GM12878 (cell line): ENCODE data around the gene ZNF554. TPM values are rescaled to one million over a fixed set of nuclear protein-coding genes. Genes with fewer than 3 reads are reported as not detected.

Experiments
- ATF7 ChIP-seq: fragments of 450-650 bp; IDR thresholded peaks from 2 replicates; pipeline ENCODE4 v1.6.1; 2016; ENCODE audit warnings: low read depth, mild to moderate bottlenecking
- BACH1 ChIP-seq: fragments of 450-650 bp; IDR thresholded peaks from 2 replicates; pipeline ENCODE4 v1.6.1; 2017; ENCODE audit warnings: mild to moderate bottlenecking, borderline replicate concordance
- CBX5 ChIP-seq: sonication (generic); IDR thresholded peaks from 2 replicates; pipeline ENCODE4 v1.6.1; 2016; ENCODE audit warnings: low read depth, moderate library complexity, mild to moderate bottlenecking, inconsistent platforms
- CHD2 ChIP-seq: IDR thresholded peaks from 2 replicates; pipeline ENCODE4 v1.6.1; 2011; ENCODE audit warnings: low read depth, low read length, improper control_type of control experiment, borderline replicate concordance
- CREB1 ChIP-seq: IDR thresholded peaks from 2 replicates; pipeline ENCODE4 v1.6.1; 2012; ENCODE audit warnings: low read depth, mild to moderate bottlenecking, inconsistent platforms
- ETV6 ChIP-seq, 2 experiments: fragments of 450-650 bp in 1 of 2; IDR thresholded peaks in 1 of 2; conservative IDR thresholded peaks in 1 of 2; 2 replicates each; pipeline ENCODE4 v1.6.1; 2014; ENCODE audit warnings: antibody characterized with exemption in 1 of 2, borderline replicate concordance in 1 of 2, low read depth in 1 of 2, mild to moderate bottlenecking in 1 of 2, moderate library complexity in 1 of 2
- FOS ChIP-seq: IDR thresholded peaks from 3 replicates; pipeline ENCODE4 v1.6.1; 2011; ENCODE audit warnings: borderline replicate concordance; ENCODE audit not compliant: insufficient read length; ENCODE audit errors: extremely low read depth
- GATAD2B ChIP-seq: fragments of 450-650 bp; conservative IDR thresholded peaks from 2 replicates; pipeline ENCODE4 v1.6.1; 2017; ENCODE audit warnings: low read depth, mild to moderate bottlenecking, moderate library complexity
- HCFC1 ChIP-seq: fragments of 150-350 bp; IDR thresholded peaks from 2 replicates; pipeline ENCODE4 v1.6.1; 2014; ENCODE audit warnings: low read length
- IKZF1 ChIP-seq: fragments of 450-650 bp; conservative IDR thresholded peaks from 2 replicates; pipeline ENCODE4 v1.6.1; 2017; ENCODE audit warnings: antibody characterized with exemption, mild to moderate bottlenecking
- JUND ChIP-seq: IDR thresholded peaks from 2 replicates; pipeline ENCODE4 v1.6.1; 2012; ENCODE audit warnings: low read depth, mild to moderate bottlenecking, low read length, improper control_type of control experiment, moderate library complexity
- KLF5 ChIP-seq: fragments of 450-650 bp; IDR thresholded peaks from 2 replicates; pipeline ENCODE4 v1.6.1; 2014; ENCODE audit warnings: mild to moderate bottlenecking; ENCODE audit not compliant: partially characterized antibody
- LARP7 ChIP-seq: fragments of 450-650 bp; IDR thresholded peaks from 2 replicates; pipeline ENCODE4 v1.6.1; 2017; ENCODE audit warnings: mild to moderate bottlenecking
- NFYA ChIP-seq: IDR thresholded peaks from 2 replicates; pipeline ENCODE4 v1.6.1; 2011; ENCODE audit warnings: low read depth, mild to moderate bottlenecking, low read length, improper control_type of control experiment, borderline replicate concordance
- RELA ChIP-seq: fragments of 450-650 bp; IDR thresholded peaks from 2 replicates; pipeline ENCODE4 v1.8.0; 2014; ENCODE audit warnings: borderline replicate concordance; ENCODE audit not compliant: partially characterized antibody
- RUNX3 ChIP-seq: IDR thresholded peaks from 2 replicates; pipeline ENCODE4 v1.6.1; 2012; ENCODE audit warnings: low read length, inconsistent platforms
- SMARCA5 ChIP-seq: fragments of 450-650 bp; IDR thresholded peaks from 2 replicates; pipeline ENCODE4 v1.6.1; 2017; ENCODE audit warnings: mild to moderate bottlenecking
- SP1 ChIP-seq: IDR thresholded peaks from one replicate; pipeline ENCODE4 v1.6.1; 2011; ENCODE audit warnings: low read depth, low read length
- TAF1 ChIP-seq: IDR thresholded peaks from 2 replicates; pipeline ENCODE4 v1.6.1; 2011; ENCODE audit warnings: mild to moderate bottlenecking, low read depth, low read length, borderline replicate concordance
- YY1 ChIP-seq: IDR thresholded peaks from 2 replicates; pipeline ENCODE4 v1.6.1; 2011; ENCODE audit warnings: low read depth, mild to moderate bottlenecking, low read length
- polyA plus RNA-seq, 11 experiments: library from polyadenylated mRNA; depleted of rRNA in 4 of 11; unstranded in 6 of 11; stranded (reverse) in 5 of 11; fragments of >200 nt; fragmentation: Nextera tagmentation in 4 of 11; fragmentation: Illumina TruSeq in 1 of 11; extraction: Ambion mirVana in 4 of 11; extraction: Trizol in 1 of 11; gene quantifications; 1 replicate in 1 of 11; 2 replicates in 10 of 11; pipeline versions ENCODE4 v1.2.1 to v1.2.3, GENCODE V29; 2011 to 2016; ENCODE audit warnings: inconsistent platforms in 2 of 11, missing spikeins in 2 of 11, low read depth in 1 of 11
- total RNA-seq, 4 experiments: library from RNA; depleted of rRNA in 3 of 4; stranded (reverse); fragments of >200 nt in 3 of 4; fragmentation: Illumina TruSeq in 1 of 4; extraction: Trizol in 1 of 4; gene quantifications; 2 replicates each; pipeline versions ENCODE4 v1.2.1 to v1.2.3, GENCODE V29; 2013 to 2021
- TF ChIP-seq, protein P1 (sequence below), 3 experiments: IDR thresholded peaks in 2 of 3; conservative IDR thresholded peaks in 1 of 3; 2 replicates each; pipeline ENCODE4 v1.5.1; 2011; ENCODE audit warnings: low read depth in 3 of 3, low read length in 3 of 3, mild to moderate bottlenecking in 3 of 3, control low read depth in 2 of 3, moderate library complexity in 2 of 3, inconsistent platforms in 1 of 3, mixed read lengths in 1 of 3; ENCODE audit not compliant: control insufficient read depth in 2 of 3, insufficient read depth in 1 of 3; ENCODE audit errors: extremely low read depth in 1 of 3
- TF ChIP-seq, protein P2 (sequence below): IDR thresholded peaks from 2 replicates; pipeline ENCODE4 v1.6.1; 2011; ENCODE audit warnings: mild to moderate bottlenecking, low read depth, low read length, moderate library complexity; ENCODE audit not compliant: insufficient replicate concordance
- TF ChIP-seq, protein P3 (sequence below): fragments of 450-650 bp; IDR thresholded peaks from 2 replicates; pipeline ENCODE4 v1.6.1; 2017; ENCODE audit warnings: mild to moderate bottlenecking, moderate library complexity

Gene ZNF554
- total and polyA plus RNA-seq, 10 of the 15 experiments (the other 5 are each of a cell fraction or from before 2014, with no cell fraction given): 0.19 to 2.1 (median 1.4) TPM

DNA sequence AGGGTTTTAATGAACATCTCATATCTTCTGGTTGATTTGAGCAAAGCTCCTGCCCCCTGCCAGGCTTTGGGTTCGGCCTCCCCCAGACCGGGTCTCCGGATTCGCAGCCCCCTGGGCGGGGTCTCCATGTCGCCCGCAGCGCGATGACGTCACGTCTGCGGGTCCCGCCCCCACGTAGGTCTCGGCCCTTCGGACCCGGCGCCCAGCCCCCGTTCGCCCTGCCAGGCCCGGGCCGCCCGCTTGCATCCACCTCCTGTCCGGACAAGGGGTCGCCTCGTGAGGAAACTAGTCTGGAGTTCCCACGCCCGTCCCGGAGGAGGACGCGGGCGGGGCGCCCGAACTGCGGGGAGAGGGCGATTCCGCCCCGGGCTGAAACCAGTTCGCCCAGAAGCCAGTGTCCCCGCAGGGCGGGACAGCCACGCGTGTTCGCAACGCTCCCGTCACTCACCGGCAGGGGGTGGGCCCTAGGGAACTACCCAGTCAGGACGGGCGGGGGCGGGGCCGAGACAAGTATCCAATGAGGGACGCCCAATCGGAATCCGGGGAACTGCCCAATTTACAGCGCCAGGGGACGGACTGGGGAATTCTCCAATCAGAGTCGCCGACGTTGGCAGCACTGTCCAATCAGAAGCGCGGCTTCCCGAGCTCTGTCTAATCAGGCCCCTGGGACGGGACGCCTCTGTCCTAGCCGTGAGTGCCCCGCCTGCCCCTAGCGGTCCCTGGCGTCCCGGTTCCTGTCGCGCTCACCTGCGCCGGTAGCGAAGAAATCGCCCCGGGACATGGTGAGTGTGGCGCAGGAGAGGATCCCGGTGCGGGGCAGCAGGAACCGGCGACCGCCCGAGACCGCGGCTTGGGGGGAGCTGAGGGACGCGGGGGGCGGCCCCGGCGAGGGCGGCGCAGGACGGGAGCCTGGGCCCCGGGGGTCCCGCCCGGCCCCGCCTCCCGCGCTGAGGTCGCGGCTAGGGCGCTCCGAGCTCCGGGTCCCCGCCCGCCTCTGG, 21.4 kb downstream of the ZNF554 start, which contains the start of gene ZNF555 (continued):
- TF ChIP-seq, protein P1, sequence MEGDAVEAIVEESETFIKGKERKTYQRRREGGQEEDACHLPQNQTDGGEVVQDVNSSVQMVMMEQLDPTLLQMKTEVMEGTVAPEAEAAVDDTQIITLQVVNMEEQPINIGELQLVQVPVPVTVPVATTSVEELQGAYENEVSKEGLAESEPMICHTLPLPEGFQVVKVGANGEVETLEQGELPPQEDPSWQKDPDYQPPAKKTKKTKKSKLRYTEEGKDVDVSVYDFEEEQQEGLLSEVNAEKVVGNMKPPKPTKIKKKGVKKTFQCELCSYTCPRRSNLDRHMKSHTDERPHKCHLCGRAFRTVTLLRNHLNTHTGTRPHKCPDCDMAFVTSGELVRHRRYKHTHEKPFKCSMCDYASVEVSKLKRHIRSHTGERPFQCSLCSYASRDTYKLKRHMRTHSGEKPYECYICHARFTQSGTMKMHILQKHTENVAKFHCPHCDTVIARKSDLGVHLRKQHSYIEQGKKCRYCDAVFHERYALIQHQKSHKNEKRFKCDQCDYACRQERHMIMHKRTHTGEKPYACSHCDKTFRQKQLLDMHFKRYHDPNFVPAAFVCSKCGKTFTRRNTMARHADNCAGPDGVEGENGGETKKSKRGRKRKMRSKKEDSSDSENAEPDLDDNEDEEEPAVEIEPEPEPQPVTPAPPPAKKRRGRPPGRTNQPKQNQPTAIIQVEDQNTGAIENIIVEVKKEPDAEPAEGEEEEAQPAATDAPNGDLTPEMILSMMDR (IDR thresholded peaks at IDR 0.05 in 2 of 3, conservative IDR thresholded peaks at IDR 0.05 in 1 of 3; ENCODE audit: control insufficient read depth in 2 of 3, extremely low read depth in 1 of 3, insufficient read depth in 1 of 3, low read depth in 3 of 3, low read length in 3 of 3): peak; percentile 48 to 70 (median 48)
- no peak for TF ChIP-seq HCFC1
- TF ChIP-seq ATF7: peak; percentile 91
- peak; percentile 89 for TF ChIP-seq NFYA
- peak; percentile 96 for TF ChIP-seq FOS
- TF ChIP-seq SMARCA5: peak; percentile 34; the same call in 1 of the 2 replicates
- peak; percentile 22; the same call in 1 of the 2 replicates for TF ChIP-seq IKZF1
- TF ChIP-seq KLF5: peak; percentile 50
- peak; percentile 39; the same call in 1 of the 2 replicates for TF ChIP-seq JUND
- TF ChIP-seq YY1: peak; percentile 21
- peak; percentile 35 for TF ChIP-seq RELA
- TF ChIP-seq, protein P2, sequence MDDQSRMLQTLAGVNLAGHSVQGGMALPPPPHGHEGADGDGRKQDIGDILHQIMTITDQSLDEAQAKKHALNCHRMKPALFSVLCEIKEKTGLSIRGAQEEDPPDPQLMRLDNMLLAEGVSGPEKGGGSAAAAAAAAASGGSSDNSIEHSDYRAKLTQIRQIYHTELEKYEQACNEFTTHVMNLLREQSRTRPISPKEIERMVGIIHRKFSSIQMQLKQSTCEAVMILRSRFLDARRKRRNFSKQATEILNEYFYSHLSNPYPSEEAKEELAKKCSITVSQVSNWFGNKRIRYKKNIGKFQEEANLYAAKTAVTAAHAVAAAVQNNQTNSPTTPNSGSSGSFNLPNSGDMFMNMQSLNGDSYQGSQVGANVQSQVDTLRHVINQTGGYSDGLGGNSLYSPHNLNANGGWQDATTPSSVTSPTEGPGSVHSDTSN: peak; percentile 99
- TF ChIP-seq RUNX3: 0 out of 2 replicates have a peak, but pooled peaks have one; percentile 10
- TF ChIP-seq CREB1: peak; percentile 67
- no peak for TF ChIP-seq ETV6 (conservative IDR thresholded peaks at IDR 0.05 in 1 of 2, IDR thresholded peaks at IDR 0.05 in 1 of 2; ENCODE audit: borderline replicate concordance in 1 of 2, low read depth in 1 of 2)
- peak; percentile 52; the same call in 1 of the 2 replicates for TF ChIP-seq LARP7
- peak; percentile 91 for TF ChIP-seq CHD2
- peak; percentile 99 for TF ChIP-seq BACH1
- peak; percentile 89 for TF ChIP-seq GATAD2B
- TF ChIP-seq, protein P3, sequence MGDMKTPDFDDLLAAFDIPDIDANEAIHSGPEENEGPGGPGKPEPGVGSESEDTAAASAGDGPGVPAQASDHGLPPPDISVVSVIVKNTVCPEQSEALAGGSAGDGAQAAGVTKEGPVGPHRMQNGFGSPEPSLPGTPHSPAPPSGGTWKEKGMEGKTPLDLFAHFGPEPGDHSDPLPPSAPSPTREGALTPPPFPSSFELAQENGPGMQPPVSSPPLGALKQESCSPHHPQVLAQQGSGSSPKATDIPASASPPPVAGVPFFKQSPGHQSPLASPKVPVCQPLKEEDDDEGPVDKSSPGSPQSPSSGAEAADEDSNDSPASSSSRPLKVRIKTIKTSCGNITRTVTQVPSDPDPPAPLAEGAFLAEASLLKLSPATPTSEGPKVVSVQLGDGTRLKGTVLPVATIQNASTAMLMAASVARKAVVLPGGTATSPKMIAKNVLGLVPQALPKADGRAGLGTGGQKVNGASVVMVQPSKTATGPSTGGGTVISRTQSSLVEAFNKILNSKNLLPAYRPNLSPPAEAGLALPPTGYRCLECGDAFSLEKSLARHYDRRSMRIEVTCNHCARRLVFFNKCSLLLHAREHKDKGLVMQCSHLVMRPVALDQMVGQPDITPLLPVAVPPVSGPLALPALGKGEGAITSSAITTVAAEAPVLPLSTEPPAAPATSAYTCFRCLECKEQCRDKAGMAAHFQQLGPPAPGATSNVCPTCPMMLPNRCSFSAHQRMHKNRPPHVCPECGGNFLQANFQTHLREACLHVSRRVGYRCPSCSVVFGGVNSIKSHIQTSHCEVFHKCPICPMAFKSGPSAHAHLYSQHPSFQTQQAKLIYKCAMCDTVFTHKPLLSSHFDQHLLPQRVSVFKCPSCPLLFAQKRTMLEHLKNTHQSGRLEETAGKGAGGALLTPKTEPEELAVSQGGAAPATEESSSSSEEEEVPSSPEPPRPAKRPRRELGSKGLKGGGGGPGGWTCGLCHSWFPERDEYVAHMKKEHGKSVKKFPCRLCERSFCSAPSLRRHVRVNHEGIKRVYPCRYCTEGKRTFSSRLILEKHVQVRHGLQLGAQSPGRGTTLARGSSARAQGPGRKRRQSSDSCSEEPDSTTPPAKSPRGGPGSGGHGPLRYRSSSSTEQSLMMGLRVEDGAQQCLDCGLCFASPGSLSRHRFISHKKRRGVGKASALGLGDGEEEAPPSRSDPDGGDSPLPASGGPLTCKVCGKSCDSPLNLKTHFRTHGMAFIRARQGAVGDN: 0 out of 2 replicates have a peak, but pooled peaks have one; percentile 26
- TF ChIP-seq CBX5: peak; percentile 70; the same call in 1 of the 2 replicates
- TF ChIP-seq SP1: peak; percentile 100
- TF ChIP-seq TAF1: 0 out of 2 replicates have a peak, but pooled peaks have one; percentile 23
